CD8-positive, alpha-beta memory T cell (primary cell): ENCODE results near the gene MAPK12. TPM values are rescaled to one million over a fixed set of nuclear protein-coding genes. Genes with fewer than 3 reads are reported as not detected.

Experiments
- CTCF ChIA-PET: fragments of 350-600 bp; sonication (Branson Sonifier 250); formaldehyde crosslinking; loops from one replicate; lab custom pipeline; 2021; ENCODE audit warnings: antibody characterized with exemption; lab: Charles Lee
- POLR2A ChIA-PET: fragments of 350-600 bp; sonication (Branson Sonifier 250); formaldehyde crosslinking; loops from one replicate; lab custom pipeline; 2021; ENCODE audit warnings: antibody characterized with exemption; lab: Charles Lee
- DNase-seq, 5 donors: peaks; one replicate each; pipeline versions ENCODE4 v3.0.0 to v3.0.0-alpha.2; 2020 to 2022; ENCODE audit warnings: mixed read lengths in 1 of 5
- H3K27ac ChIP-seq: one replicate; pipeline ENCODE4 v1.7.0; 2013; ENCODE audit warnings: low read depth, mild to moderate bottlenecking, low read length, moderate library complexity
- H3K27me3 ChIP-seq: 2 replicates; pipeline ENCODE4 v1.7.0; 2013; ENCODE audit warnings: low read length, mild to moderate bottlenecking; ENCODE audit not compliant: insufficient read depth, poor library complexity, severe bottlenecking
- H3K36me3 ChIP-seq: 2 replicates; pipeline ENCODE4 v1.7.0; 2013; ENCODE audit warnings: mild to moderate bottlenecking, low read length, moderate library complexity; ENCODE audit not compliant: insufficient read depth
- H3K4me1 ChIP-seq: 2 replicates; pipeline ENCODE4 v1.7.0; 2013; ENCODE audit warnings: mild to moderate bottlenecking, low read length, moderate library complexity; ENCODE audit not compliant: insufficient read depth
- H3K4me3 ChIP-seq: 2 replicates; pipeline ENCODE4 v1.7.0; 2013; ENCODE audit warnings: mild to moderate bottlenecking, low read length
- H3K9me3 ChIP-seq: 2 replicates; pipeline ENCODE4 v1.7.0; 2013; ENCODE audit warnings: mild to moderate bottlenecking, low read length
- H3K27ac Mint-ChIP-seq, 8 donors: one replicate each; pipeline ENCODE4 v1.8.0; 2020 to 2021; ENCODE audit warnings: mixed read lengths in 8 of 8, mild to moderate bottlenecking in 6 of 8, inconsistent platforms in 3 of 8, moderate library complexity in 3 of 8
- H3K27me3 Mint-ChIP-seq, 2 donors: one replicate each; pipeline ENCODE4 v1.8.0; 2020 to 2021; ENCODE audit warnings: mixed read lengths in 2 of 2, mild to moderate bottlenecking in 1 of 2, moderate library complexity in 1 of 2
- H3K36me3 Mint-ChIP-seq, 3 donors: one replicate each; pipeline ENCODE4 v1.8.0; 2020 to 2021; ENCODE audit warnings: mixed read lengths in 3 of 3, inconsistent platforms in 1 of 3, mild to moderate bottlenecking in 1 of 3
- H3K4me1 Mint-ChIP-seq, 3 donors: one replicate each; pipeline ENCODE4 v1.8.0; 2020 to 2021; ENCODE audit warnings: mixed read lengths in 3 of 3, inconsistent platforms in 1 of 3, mild to moderate bottlenecking in 1 of 3
- H3K4me3 Mint-ChIP-seq, 7 donors: one replicate each; pipeline ENCODE4 v1.8.0; 2020 to 2021; ENCODE audit warnings: mixed read lengths in 7 of 7, mild to moderate bottlenecking in 6 of 7, moderate library complexity in 4 of 7, inconsistent platforms in 2 of 7
- H3K9me3 Mint-ChIP-seq, 5 donors: one replicate each; pipeline ENCODE4 v1.8.0; 2020 to 2022; ENCODE audit warnings: mixed read lengths in 5 of 5, mild to moderate bottlenecking in 3 of 5, moderate library complexity in 2 of 5, inconsistent platforms in 1 of 5
- polyA plus RNA-seq: library from polyadenylated mRNA; unstranded; fragments of 300-500 nt; fragmentation: Illumina TruSeq; gene quantifications from one replicate; pipeline ENCODE4 v1.2.3, GENCODE V29; 2021
- total RNA-seq, 2 experiments: library from RNA; stranded (reverse); gene quantifications; one replicate each; pipeline ENCODE4 v1.2.3, GENCODE V29; 2021

MAPK12 gene
- total and polyA plus RNA-seq, 3 experiments from 2014 or later, result 0.03 to 9.7 (median 9.3) TPM

DNA sequence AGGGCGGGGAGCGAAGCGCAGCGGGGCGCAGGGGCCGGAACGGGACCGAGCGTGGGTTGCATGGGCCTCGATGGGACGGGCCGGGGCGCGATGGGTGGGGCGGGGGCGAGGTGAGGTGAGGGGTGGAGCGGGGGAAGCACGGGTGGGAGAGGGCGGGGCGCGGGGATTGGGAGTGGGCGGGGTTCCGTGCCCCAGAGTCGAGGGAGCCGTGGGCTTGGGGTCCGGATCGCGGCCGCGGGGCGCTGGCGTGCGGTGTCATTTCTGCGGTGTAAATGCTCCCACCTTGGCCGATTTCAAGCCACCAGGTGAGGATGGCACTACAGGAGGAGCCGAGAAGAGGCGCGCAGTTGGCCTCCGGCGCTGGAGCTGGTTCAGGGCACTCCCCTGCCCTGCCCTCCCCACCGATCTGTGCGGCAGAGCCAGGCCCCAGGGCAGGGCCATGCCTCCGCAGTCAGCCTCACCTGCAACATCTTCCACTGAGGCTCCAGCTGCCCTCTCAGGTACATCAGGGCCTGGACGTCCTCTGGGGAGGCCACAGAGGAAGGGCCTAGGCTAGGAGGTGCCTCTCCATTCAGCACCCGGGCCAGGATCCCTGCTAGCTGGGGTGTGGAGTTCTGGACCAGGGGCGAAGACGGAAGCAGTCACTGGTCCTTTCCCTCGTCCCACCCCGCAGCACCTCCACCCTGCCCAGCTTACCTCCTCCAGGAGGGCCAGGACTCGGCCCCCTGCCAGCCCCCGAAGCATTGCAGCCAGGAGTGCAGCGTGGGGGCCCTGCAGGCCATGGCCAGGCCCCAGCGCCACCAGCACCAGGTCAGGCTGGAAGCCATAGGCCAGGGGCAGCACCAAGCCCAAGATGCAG lies 16.0 kb downstream of the MAPK12 start:
- Mint-ChIP-seq H3K4me3 (peak overlapping the region; percentile 84 to 100 (median 98)), H3K27ac (peak overlapping the region; percentile 94 to 100 (median 98)), H3K36me3 (peaks cover 0 to 28% (median 5%) of the 10 kb centered on the region in 3 donors), H3K27me3 (peaks cover 0 to 1% of the 10 kb centered on the region in 2 donors), H3K9me3 (no peaks in the 10 kb centered on the region), H3K4me1 (peaks cover 39 to 66% (median 45%) of the 10 kb centered on the region in 3 donors)
- H3K27me3 ChIP-seq, result no peaks in the 10 kb centered on the region
- CTCF ChIA-PET, result interaction anchor here (0.8 to 1.0 kb wide), 2 partner anchors 252 to 375 kb away, joined by 3 to 4 read pairs; no protein-coding TSS in a partner anchor
- peak overlapping the region; percentile 99 for H3K27ac ChIP-seq
- DNase-seq, result no peak
- no peaks in the 10 kb centered on the region for H3K9me3 ChIP-seq
- POLR2A ChIA-PET, result interaction anchor here (0.6 to 1.1 kb wide), 3 partner anchors 55 to 303 kb away, joined by 3 to 4 read pairs (median 3); no protein-coding TSS in a partner anchor
- peaks cover 13% of the 10 kb centered on the region for H3K36me3 ChIP-seq
- H3K4me1 ChIP-seq, result peaks cover 62% of the 10 kb centered on the region
- peak overlapping the region; percentile 77 for H3K4me3 ChIP-seq

GRCh38 chr22:50244420-50245213 lies 16.9 kb downstream of the MAPK12 start, which contains the start of gene TUBGCP6:
Gene TUBGCP6, minus strand, starts transcription at chr22:50245023. Its CDS starts 564 bp downstream, at chr22:50244459.
- H3K9me3 Mint-ChIP-seq, result no peaks in the 10 kb centered on the region
- CTCF ChIA-PET, result interaction anchor here (0.8 to 4.7 kb wide), 14 partner anchors 7 to 376 kb away, joined by 3 to 28 read pairs (median 4); partner anchors contain the start of genes HDAC10, SCO2 and SYCE3
- peak within 1 kb of the TSS; percentile 77 for H3K4me3 ChIP-seq

DNA sequence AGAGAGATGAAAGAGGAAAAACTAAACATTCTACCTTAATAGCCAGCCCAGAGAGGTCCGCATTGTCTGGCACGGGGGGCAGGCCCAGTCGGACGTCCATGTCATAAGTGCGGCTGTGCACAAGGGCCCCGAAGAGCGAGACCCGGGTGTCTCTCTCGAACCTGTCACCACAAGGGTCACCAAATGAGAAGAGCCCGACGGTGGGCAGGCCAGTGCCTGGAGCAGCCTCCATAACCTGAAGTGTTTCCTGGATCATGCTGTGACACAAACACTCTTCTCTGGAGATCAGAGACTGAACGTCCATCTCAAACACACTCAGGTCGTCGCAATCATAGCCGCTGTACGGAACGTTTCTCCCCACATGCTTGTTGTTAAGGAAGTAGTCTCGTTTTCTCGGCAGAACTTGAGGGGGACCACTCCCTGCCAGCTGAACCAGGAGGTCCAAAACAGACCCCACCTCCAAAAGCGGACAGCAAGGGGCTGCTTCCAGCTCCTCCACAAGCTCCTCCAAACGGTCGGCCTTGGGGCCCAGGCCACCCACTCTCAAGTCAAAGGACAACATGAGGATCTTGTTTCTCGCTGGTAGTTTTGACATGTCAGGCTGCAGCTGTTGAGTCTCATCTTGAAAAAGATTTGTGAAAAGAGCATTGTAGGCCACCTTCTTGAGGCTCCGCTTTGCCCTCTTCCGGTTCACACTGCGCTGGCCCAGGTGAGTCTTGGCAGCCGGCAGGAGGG lies 17.6 kb downstream of the MAPK12 start:
- Histone ChIP-seq H3K9me3 (no peaks in the 10 kb centered on the region), H3K4me3 (peak overlapping the region; percentile 77), H3K27me3 (no peaks in the 10 kb centered on the region), H3K27ac (peak overlapping the region; percentile 99), H3K4me1 (peaks cover 50% of the 10 kb centered on the region), H3K36me3 (peaks cover 24% of the 10 kb centered on the region)
- H3K27ac Mint-ChIP-seq, result peak overlapping the region; percentile 94 to 100 (median 98)
- H3K36me3 Mint-ChIP-seq, result peaks cover 0 to 41% (median 5%) of the 10 kb centered on the region in 3 donors
- peaks cover 0 to 1% of the 10 kb centered on the region in 2 donors for H3K27me3 Mint-ChIP-seq
- ChIA-PET POLR2A (interaction anchor here (0.7 to 1.3 kb wide), 7 partner anchors 23 to 282 kb away, joined by 3 to 10 read pairs (median 6); partner anchors contain the start of genes LMF2, MAPK11, NCAPH2 and SCO2), CTCF (interaction anchor here (0.8 to 4.7 kb wide), 16 partner anchors 8 to 377 kb away, joined by 3 to 28 read pairs (median 4); partner anchors contain the start of genes HDAC10, SCO2 and SYCE3)
- no peaks in the 10 kb centered on the region for H3K9me3 Mint-ChIP-seq
- peak overlapping the region; percentile 84 to 100 (median 98) for H3K4me3 Mint-ChIP-seq
- DNase-seq, result no peak
- H3K4me1 Mint-ChIP-seq, result peaks cover 34 to 66% (median 41%) of the 10 kb centered on the region in 3 donors

More at GRCh38 chr22:50244420-50245213, 16.9 kb downstream of the MAPK12 start, which contains the start of gene TUBGCP6:
- H3K27me3 Mint-ChIP-seq, result peaks cover 0 to 1% of the 10 kb centered on the region in 2 donors
- peak within 1 kb of the TSS; percentile 84 to 100 (median 98) for H3K4me3 Mint-ChIP-seq
- H3K36me3 Mint-ChIP-seq, result peaks cover 0 to 36% (median 5%) of the 10 kb centered on the region in 3 donors
- H3K4me1 ChIP-seq, result peaks cover 54% of the 10 kb centered on the region
- POLR2A ChIA-PET, result interaction anchor here (0.7 to 1.3 kb wide), 6 partner anchors 25 to 281 kb away, joined by 3 to 10 read pairs (median 5); partner anchors contain the start of genes LMF2, MAPK11, NCAPH2 and SCO2
- H3K4me1 Mint-ChIP-seq, result peaks cover 34 to 66% (median 41%) of the 10 kb centered on the region in 3 donors
- H3K36me3 ChIP-seq, result peaks cover 20% of the 10 kb centered on the region
- peak within 1 kb of the TSS; percentile 94 to 100 (median 98) for H3K27ac Mint-ChIP-seq
- peak; percentile 89 to 92 (median 90) for DNase-seq
- H3K27me3 ChIP-seq, result no peaks in the 10 kb centered on the region
- peak within 1 kb of the TSS; percentile 99 for H3K27ac ChIP-seq
- H3K9me3 ChIP-seq, result no peaks in the 10 kb centered on the region

GRCh38 chr22:50242406-50242949 lies 19.0 kb downstream of the MAPK12 start:
- H3K4me3 ChIP-seq, result peak overlapping the region; percentile 56
- CTCF ChIA-PET, result interaction anchor here (0.8 to 4.7 kb wide), 12 partner anchors 9 to 379 kb away, joined by 3 to 28 read pairs (median 4); partner anchors contain the start of genes HDAC10, LMF2, NCAPH2 and SCO2
- no peak for DNase-seq
- Mint-ChIP-seq H3K27ac (peak overlapping the region; percentile 43 to 100 (median 79)), H3K4me3 (peak overlapping the region; percentile 84 to 100 (median 98)), H3K4me1 (peaks cover 36 to 61% (median 36%) of the 10 kb centered on the region in 3 donors), H3K27me3 (peaks cover 0 to 1% of the 10 kb centered on the region in 2 donors), H3K9me3 (no peaks in the 10 kb centered on the region), H3K36me3 (peaks cover 0 to 44% (median 5%) of the 10 kb centered on the region in 3 donors)
- POLR2A ChIA-PET, result no interaction called here
- H3K36me3 ChIP-seq, result peaks cover 24% of the 10 kb centered on the region
- H3K4me1 ChIP-seq, result peaks cover 41% of the 10 kb centered on the region
- H3K27ac ChIP-seq, result no peak overlapping the region
- no peaks in the 10 kb centered on the region for H3K27me3 ChIP-seq
- no peaks in the 10 kb centered on the region for H3K9me3 ChIP-seq

DNA sequence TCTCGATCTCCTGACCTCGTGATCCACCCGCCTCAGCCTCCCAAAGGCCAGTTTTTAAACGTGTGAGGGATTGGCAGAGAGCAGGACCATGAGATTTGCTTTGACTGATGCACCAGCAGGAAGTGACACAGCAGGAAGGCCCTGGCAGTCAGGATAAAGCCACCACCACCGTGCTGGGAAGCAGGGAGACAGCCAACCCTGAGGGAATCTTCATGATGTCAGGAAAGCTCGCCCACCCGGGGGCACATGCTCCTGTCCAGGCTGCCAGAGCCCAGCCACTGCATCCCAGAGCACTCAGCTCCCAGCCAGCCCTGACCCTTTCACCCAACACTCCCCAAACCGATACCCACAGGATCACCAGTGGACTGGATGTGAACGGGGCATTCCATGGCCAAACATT lies 22.7 kb downstream of the MAPK12 start:
- Mint-ChIP-seq H3K27me3 (no peaks in the 10 kb centered on the region), H3K27ac (peak overlapping the region in 1 of 8 donors; percentile 29), H3K4me3 (no peak overlapping the region), H3K36me3 (peaks cover 0 to 54% (median 3%) of the 10 kb centered on the region in 3 donors), H3K4me1 (peaks cover 32 to 59% (median 37%) of the 10 kb centered on the region in 3 donors), H3K9me3 (no peaks in the 10 kb centered on the region)
- no peaks in the 10 kb centered on the region for H3K9me3 ChIP-seq
- no peak for DNase-seq
- H3K27me3 ChIP-seq, result no peaks in the 10 kb centered on the region
- H3K27ac ChIP-seq, result no peak overlapping the region
- ChIA-PET CTCF (interaction anchor here (0.8 to 1.1 kb wide), 2 partner anchors 161 to 165 kb away, joined by 3 read pairs; no protein-coding TSS in a partner anchor), POLR2A (interaction anchor here (1.1 kb wide), 1 partner anchor 49 kb away, joined by 3 read pairs; no protein-coding TSS in a partner anchor)
- no peak overlapping the region for H3K4me3 ChIP-seq
- peaks cover 26% of the 10 kb centered on the region for H3K36me3 ChIP-seq
- H3K4me1 ChIP-seq, result peaks cover 24% of the 10 kb centered on the region

GRCh38 chr22:50236731-50237409 lies 24.6 kb downstream of the MAPK12 start:
- Histone ChIP-seq H3K9me3 (no peaks in the 10 kb centered on the region), H3K36me3 (peaks cover 26% of the 10 kb centered on the region), H3K27ac (no peak overlapping the region), H3K4me3 (no peak overlapping the region), H3K4me1 (peaks cover 8% of the 10 kb centered on the region), H3K27me3 (no peaks in the 10 kb centered on the region)
- CTCF ChIA-PET, result no interaction called here
- Mint-ChIP-seq H3K27me3 (no peaks in the 10 kb centered on the region), H3K36me3 (peaks cover 0 to 68% (median 7%) of the 10 kb centered on the region in 3 donors), H3K27ac (no peak overlapping the region), H3K4me3 (no peak overlapping the region), H3K4me1 (peaks cover 22 to 46% (median 23%) of the 10 kb centered on the region in 3 donors), H3K9me3 (no peaks in the 10 kb centered on the region)
- DNase-seq, result no peak
- POLR2A ChIA-PET, result interaction anchor here (0.6 kb wide), 1 partner anchor 327 kb away, joined by 8 read pairs; no protein-coding TSS in a partner anchor
